Measurements from ENCODE around the gene MGAT4C.

MGAT4C gene

GRCh38 chr12:85993746-85994145 lies 262.4 kb downstream of the MGAT4C start:
- DNase-seq (ENCODE audit: extremely low read depth, low read depth), result no peak
- no peak for TF ChIP-seq CTCF (IDR thresholded peaks at IDR 0.05; ENCODE audit: low read depth, low read length)

GRCh38 chr12:85985996-85986395 lies 270.2 kb downstream of the MGAT4C start:
- DNase-seq (ENCODE audit: extremely low read depth, low read depth), result no peak

GRCh38 chr12:85983601-85984000 lies 272.6 kb downstream of the MGAT4C start:
- DNase-seq (ENCODE audit: extremely low read depth, low read depth), result no peak
- TF ChIP-seq CTCF (IDR thresholded peaks at IDR 0.05; ENCODE audit: low read depth, low read length), result no peak

More at GRCh38 chr12:85985996-85986395, 270.2 kb downstream of the MGAT4C start:
- TF ChIP-seq CTCF (IDR thresholded peaks at IDR 0.05; ENCODE audit: low read depth, low read length), result no peak

GRCh38 chr12:85979641-85980040 lies 276.6 kb downstream of the MGAT4C start:
- no peak for TF ChIP-seq CTCF (IDR thresholded peaks at IDR 0.05; ENCODE audit: low read depth, low read length)
- no peak for DNase-seq (ENCODE audit: extremely low read depth, low read depth)

- no peak for TF ChIP-seq CTCF (IDR thresholded peaks at IDR 0.05; ENCODE audit: low read depth, low read length)
- no peak for DNase-seq (ENCODE audit: extremely low read depth, low read depth)
Observed at GRCh38 chr12:85975716-85976115, 280.5 kb downstream of the MGAT4C start.

- no peak for TF ChIP-seq CTCF (IDR thresholded peaks at IDR 0.05; ENCODE audit: low read depth, low read length)
- no peak for DNase-seq (ENCODE audit: extremely low read depth, low read depth)
Observed at GRCh38 chr12:85971800-85972199, 284.4 kb downstream of the MGAT4C start.

GRCh38 chr12:85968606-85969005 lies 287.6 kb downstream of the MGAT4C start:
- TF ChIP-seq CTCF (IDR thresholded peaks at IDR 0.05; ENCODE audit: low read depth, low read length), result no peak
- DNase-seq (ENCODE audit: extremely low read depth, low read depth), result no peak

Data from AG09319 (cell line).